A204.1 (cell line): Measurements from ENCODE around the gene GAD1.

Source experiments
- FAIRE-seq: peaks from 2 replicates; lab custom pipeline; 2012; peaks lifted over from hg19 to GRCh38; lab: Jason Lieb, UNC

GAD1 gene

GRCh38 chr2:170818036-170818751 lies 1.5 kb downstream of the GAD1 start:
- FAIRE-seq, result no peak

- no peak for FAIRE-seq
Measured at GRCh38 chr2:170818752-170819470, 2.2 kb downstream of the GAD1 start.

- FAIRE-seq, result no peak
Measured at GRCh38 chr2:170819680-170820664, 3.3 kb downstream of the GAD1 start.

DNA sequence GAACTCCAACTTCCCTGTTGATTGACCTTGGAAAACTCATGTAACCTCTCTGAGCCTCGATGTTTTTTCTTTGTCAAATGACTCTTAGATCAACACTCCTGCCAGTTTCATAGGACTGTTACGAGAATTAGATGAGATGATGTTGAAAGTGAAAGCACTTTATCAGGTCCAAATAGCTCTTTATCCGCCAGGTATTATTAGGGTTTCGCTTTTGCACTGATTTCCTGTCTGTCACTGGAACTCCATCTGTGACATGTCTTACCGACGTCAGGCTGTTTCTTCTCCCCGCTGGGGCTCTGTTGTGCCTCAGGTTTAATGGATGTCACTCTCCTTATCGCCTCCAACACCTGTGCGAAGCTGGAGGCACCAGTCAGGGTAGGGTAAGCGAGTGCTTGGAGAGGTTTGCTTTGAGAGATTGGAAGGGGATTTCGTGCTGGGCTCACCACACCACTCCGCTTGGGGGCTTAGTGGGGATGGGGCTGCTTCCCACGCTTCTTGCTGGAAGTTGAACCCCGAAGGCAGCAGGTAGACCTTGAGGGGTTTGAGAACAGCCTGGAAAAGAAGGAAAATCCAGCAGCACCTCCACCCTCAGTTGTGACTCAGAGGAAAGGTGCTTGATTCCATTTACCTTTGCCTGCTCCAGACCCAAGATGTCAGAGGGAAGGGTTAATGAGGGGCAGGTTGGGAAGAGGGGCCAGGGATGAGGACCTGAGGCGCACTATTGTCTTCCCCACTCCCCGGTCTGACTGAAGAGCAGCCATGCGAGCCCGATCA lies 4.3 kb downstream of the GAD1 start:
- no peak for FAIRE-seq

- FAIRE-seq, result no peak
Measured at GRCh38 chr2:170821531-170822289, 5.0 kb downstream of the GAD1 start.

DNA sequence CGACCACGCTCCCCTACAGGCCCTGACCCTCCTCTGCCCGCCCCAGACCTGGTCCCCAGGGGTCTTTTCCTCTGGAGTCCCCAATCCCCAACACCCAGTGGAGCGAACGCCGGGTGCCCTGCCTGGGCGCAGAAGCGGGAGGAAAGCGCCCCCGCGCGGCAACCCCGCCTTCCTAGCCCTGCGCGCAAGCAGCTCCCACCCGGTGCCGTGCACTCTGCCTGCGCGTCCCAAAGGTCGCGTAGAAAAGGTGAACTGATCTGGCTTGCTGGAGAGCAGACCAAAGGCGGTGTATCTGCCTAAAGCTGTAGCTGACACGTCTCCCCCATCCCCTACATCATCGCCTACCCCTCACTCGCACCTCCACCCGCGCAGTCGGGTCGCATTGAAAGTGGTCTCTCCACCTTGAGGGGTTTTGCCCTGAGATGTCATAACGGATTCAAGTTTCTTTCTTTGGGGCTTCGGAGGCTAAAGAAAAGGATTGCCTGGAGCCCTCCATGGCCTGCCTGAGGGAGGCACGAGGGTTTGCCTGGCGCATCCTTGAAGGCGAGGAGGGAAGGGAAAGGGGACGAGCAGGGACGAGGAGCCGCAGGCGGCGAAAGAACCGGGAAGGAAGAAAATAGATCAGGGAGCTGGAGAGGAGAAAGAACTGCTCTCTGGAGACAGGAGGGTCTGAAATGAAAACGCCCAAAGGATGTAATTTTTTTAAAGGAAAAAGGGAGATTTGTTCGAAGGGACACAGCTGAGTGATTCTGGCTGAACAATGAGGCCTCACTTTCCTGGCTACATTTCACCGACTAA lies 5.8 kb downstream of the GAD1 start:
- no peak for FAIRE-seq

DNA sequence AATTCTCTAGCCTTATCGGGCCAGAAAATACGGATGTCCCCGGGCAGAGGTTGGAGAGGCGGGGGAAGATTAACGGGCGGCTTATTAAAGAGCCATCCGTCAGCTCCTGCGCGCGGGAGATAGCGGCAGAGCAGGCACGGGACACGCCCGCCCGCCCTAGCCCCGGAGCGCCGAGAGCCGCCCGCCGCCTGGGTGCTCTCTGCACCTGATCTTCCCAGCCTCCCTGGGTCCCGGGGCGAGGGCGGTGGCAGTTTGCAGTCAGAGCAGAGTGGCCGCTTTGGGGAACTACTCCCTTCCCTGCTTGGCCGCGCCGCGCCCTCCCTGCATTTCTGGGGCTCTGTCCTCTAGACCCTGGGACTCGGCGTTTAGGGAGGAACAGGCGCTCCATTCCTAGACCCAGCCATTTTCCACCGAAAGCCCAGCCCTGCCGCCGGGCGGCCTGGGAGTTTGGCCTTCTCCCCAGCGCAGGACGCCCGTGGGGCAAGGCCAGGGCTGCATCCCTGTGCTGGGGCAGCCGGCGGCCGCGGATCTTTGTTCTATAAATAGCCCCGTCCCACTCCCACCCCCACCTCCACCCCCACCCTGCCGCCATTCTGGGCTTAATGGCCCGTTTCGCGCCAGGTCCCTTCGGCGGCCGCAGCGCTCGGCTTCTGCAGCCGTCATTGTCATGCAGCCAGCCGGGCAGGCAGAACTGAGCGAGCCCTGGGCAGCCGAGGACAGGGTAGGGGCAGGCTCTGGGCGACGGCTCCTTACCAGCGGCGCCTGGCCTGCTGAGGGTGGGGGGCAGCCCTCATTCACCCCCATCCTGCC lies 6.6 kb downstream of the GAD1 start:
- FAIRE-seq, result no peak

- no peak for FAIRE-seq
Measured at GRCh38 chr2:170823898-170824215, 7.2 kb downstream of the GAD1 start.

- no peak for FAIRE-seq
Measured at GRCh38 chr2:170824526-170825015, 7.9 kb downstream of the GAD1 start.

GRCh38 chr2:170827841-170828532 lies 11.3 kb downstream of the GAD1 start:
- no peak for FAIRE-seq

DNA sequence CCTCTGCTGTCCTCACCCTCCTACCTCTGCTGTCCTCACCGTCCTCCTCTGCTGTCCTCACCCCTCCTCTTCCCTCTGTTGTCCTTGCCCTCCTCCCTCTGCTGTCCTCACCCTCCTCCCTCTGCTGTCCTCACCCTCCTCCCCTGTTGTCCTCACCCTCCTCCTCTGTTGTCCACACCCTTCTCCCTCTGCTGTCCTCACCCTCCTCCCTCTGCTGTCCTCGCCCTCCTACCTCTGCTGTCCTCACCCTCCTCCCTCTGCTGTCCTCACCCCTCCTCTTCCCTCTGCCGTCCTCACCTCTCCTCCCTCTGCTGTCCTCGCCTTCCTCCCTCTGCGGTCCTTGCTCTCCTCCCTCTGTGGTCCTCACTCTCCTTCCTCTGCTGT lies 11.8 kb downstream of the GAD1 start:
- FAIRE-seq, result no peak

- no peak for FAIRE-seq
Measured at GRCh38 chr2:170829036-170829435, 12.3 kb downstream of the GAD1 start.

DNA sequence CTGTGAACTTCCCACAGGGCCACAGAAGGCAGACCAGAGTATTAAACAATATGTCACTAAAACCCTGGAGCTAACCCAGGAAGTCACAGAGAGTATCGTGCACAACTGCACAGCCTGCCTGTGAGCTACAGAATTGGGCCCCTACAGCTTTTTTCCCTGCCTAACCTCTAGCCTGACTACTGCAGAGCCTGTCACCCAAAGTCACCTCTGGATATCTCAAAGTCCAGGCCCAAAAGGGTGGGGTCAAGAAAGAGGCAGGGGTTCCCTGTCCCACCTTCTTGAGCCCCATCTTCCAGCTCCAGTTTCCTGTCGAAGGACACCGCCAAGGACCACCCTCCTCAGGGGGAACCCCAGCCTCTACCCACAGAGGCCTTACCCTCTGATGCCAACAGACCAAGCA lies 13.5 kb downstream of the GAD1 start:
- FAIRE-seq, result no peak

- FAIRE-seq, result no peak
Measured at GRCh38 chr2:170831115-170831514, 14.4 kb downstream of the GAD1 start.

GRCh38 chr2:170836027-170836426 lies 19.3 kb downstream of the GAD1 start:
- no peak for FAIRE-seq

- FAIRE-seq, result no peak
Measured at GRCh38 chr2:170840717-170841210, 24.1 kb downstream of the GAD1 start.

GRCh38 chr2:170842785-170843184 lies 26.1 kb downstream of the GAD1 start:
- FAIRE-seq, result no peak

DNA sequence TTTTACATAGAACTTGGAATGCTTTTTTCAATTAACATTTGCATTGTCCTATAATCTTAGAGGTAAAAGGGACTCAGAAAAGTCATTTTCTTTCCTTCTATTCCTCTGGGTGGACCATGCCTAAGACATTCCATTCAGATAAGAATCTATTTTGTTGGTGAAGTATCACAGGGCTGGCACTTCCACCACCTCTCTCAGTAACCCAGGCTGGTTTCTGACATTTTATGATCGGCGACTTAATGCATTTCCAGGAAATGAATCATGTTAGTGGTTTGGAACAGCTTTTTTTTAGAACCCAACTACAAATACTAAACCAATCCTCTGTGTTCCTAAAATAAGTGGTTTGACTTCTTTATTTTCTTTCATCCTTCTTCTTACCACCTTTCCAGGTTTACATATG lies 27.0 kb downstream of the GAD1 start:
- FAIRE-seq, result no peak

GRCh38 chr2:170845343-170845742 lies 28.7 kb downstream of the GAD1 start:
- FAIRE-seq, result no peak
